OCI-LY3 (cell line): ENCODE data around the gene DCTN2.
"Not testable (repeated sequence)": the region's sequence is repeated elsewhere in the genome, so short reads cannot be mapped to it uniquely, and the experiment has no call there.

ENCODE experiments used
- H2AFZ ChIP-seq: fragments of 200-600, 300-600 bp; shearing (Covaris generic); 2 replicates; pipeline ENCODE4 v1.6.0; 2014; ENCODE audit warnings: antibody characterized with exemption, low read depth, low read length
- H3K27ac ChIP-seq: fragments of 200-600, 300-600 bp; sonication (generic); 2 replicates; pipeline ENCODE4 v1.5.1; 2014; ENCODE audit warnings: mild to moderate bottlenecking, low read length, moderate library complexity, mixed read lengths
- H3K27me3 ChIP-seq: fragments of 200-600, 300-600 bp; sonication (generic); 2 replicates; pipeline ENCODE4 v1.6.1; 2014; ENCODE audit warnings: low read depth, low read length, mixed read lengths
- H3K36me3 ChIP-seq: fragments of 200-600, 300-600 bp; sonication (generic); replicated peaks from 2 replicates; pipeline ENCODE3; 2014; ENCODE audit warnings: low read depth, low read length, mixed read lengths
- H3K4me1 ChIP-seq: fragments of 300-600, 200-600 bp; sonication (generic); 2 replicates; pipeline ENCODE4 v1.6.1; 2014; ENCODE audit warnings: low read length, mixed read lengths
- H3K4me2 ChIP-seq: fragments of 200-600, 300-600 bp; sonication (generic); 2 replicates; pipeline ENCODE4 v1.6.1; 2014; ENCODE audit warnings: low read length, mixed read lengths
- H3K4me3 ChIP-seq: fragments of 300-600, 200-600 bp; sonication (generic); 2 replicates; pipeline ENCODE4 v1.5.1; 2014; ENCODE audit warnings: antibody characterized with exemption, mild to moderate bottlenecking, low read length, moderate library complexity
- H3K79me2 ChIP-seq: fragments of 300-600, 200-600 bp; shearing (Covaris generic); 2 replicates; pipeline ENCODE4 v1.6.1; 2014; ENCODE audit warnings: mild to moderate bottlenecking, low read length, mixed read lengths
- H3K9ac ChIP-seq: fragments of 300-600, 200-600 bp; shearing (Covaris generic); 2 replicates; pipeline ENCODE4 v1.6.0; 2014; ENCODE audit warnings: mild to moderate bottlenecking, low read length, moderate library complexity
- H3K9me3 ChIP-seq: fragments of 200-600, 300-600 bp; shearing (Covaris generic); 2 replicates; pipeline ENCODE4 v1.6.1; 2014; ENCODE audit warnings: low read length, mixed read lengths; ENCODE audit not compliant: insufficient read depth
- H4K20me1 ChIP-seq: fragments of 200-600, 300-600 bp; sonication (generic); 2 replicates; pipeline ENCODE4 v1.6.1; 2016; ENCODE audit warnings: low read length, mixed read lengths; ENCODE audit not compliant: insufficient read depth
- CTCF ChIP-seq: fragments of 200-600, 300-600 bp; sonication (generic); IDR thresholded peaks from 2 replicates; pipeline ENCODE4 v1.5.1; 2014; ENCODE audit warnings: antibody characterized with exemption, low read length, low read depth
- EZH2phosphoT487 ChIP-seq: fragments of 200-600 bp; shearing (Covaris generic); IDR thresholded peaks from 2 replicates; pipeline ENCODE4 v1.6.1; 2018; ENCODE audit warnings: antibody characterized with exemption, mixed run types, low read depth

Gene DCTN2

GRCh38 chr12:57516617-57517153 is 30.3 kb downstream of the DCTN2 start:
- Histone ChIP-seq H4K20me1 (peaks cover 25% of the 10 kb centered on the region), H3K36me3 (peaks cover 64% of the 10 kb centered on the region), H3K9me3 (no peaks in the 10 kb centered on the region), H2AFZ (no peak overlapping the region), H3K4me3 (no peak overlapping the region), H3K4me2 (no peak overlapping the region), H3K4me1 (peaks cover 22% of the 10 kb centered on the region), H3K79me2 (peaks cover 25% of the 10 kb centered on the region), H3K9ac (no peak overlapping the region), H3K27ac (no peak overlapping the region), H3K27me3 (no peaks in the 10 kb centered on the region)
- TF ChIP-seq EZH2phosphoT487 (no peak), CTCF (no peak)

DNA sequence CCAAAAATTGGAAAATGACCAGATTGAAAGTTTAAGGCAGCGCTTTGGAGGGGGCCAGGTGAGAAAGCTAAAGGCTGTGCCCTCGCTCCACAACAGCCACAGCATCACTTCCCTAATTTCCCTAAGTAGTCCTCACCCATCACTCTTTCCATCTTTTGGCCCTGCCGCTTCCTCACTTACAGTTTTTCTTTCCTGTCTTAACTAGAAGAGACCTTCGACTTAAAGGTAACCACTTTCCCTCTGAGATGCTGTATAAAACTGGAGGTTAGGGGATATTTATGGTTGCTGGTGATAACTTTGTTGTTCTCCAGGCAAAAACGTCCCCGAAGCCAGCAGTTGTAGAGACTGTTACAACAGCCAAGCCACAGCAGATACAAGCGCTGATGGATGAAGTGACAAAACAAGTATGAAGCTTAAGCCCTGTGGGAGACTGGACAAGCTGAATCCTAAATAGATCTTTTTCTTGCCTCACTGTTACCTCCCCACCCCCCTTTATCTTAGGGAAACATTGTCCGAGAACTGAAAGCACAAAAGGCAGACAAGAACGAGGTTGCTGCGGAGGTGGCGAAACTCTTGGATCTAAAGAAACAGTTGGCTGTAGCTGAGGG is 31.0 kb downstream of the DCTN2 start:
- Histone ChIP-seq H3K36me3 (peaks cover 67% of the 10 kb centered on the region), H3K79me2 (peaks cover 25% of the 10 kb centered on the region), H3K27ac (no peak overlapping the region), H3K9me3 (no peaks in the 10 kb centered on the region), H2AFZ (no peak overlapping the region), H3K4me2 (no peak overlapping the region), H4K20me1 (peaks cover 25% of the 10 kb centered on the region), H3K4me3 (no peak overlapping the region), H3K27me3 (no peaks in the 10 kb centered on the region), H3K4me1 (peaks cover 15% of the 10 kb centered on the region), H3K9ac (no peak overlapping the region)
- TF ChIP-seq CTCF (no peak), EZH2phosphoT487 (no peak)

GRCh38 chr12:57515408-57515933 is 31.5 kb downstream of the DCTN2 start:
- H3K27me3 ChIP-seq = no peaks in the 10 kb centered on the region
- no peak overlapping the region for H2AFZ ChIP-seq
- peaks cover 13% of the 10 kb centered on the region for H3K4me1 ChIP-seq
- no peak overlapping the region for H3K9ac ChIP-seq
- peaks cover 25% of the 10 kb centered on the region for H4K20me1 ChIP-seq
- no peak overlapping the region for H3K4me2 ChIP-seq
- H3K36me3 ChIP-seq = peaks cover 67% of the 10 kb centered on the region
- H3K79me2 ChIP-seq = peaks cover 25% of the 10 kb centered on the region
- no peak overlapping the region for H3K27ac ChIP-seq
- H3K9me3 ChIP-seq = no peaks in the 10 kb centered on the region
- H3K4me3 ChIP-seq = no peak overlapping the region
- TF ChIP-seq CTCF (no peak), EZH2phosphoT487 (no peak)

GRCh38 chr12:57514720-57515407 is 32.1 kb downstream of the DCTN2 start:
- peaks cover 13% of the 10 kb centered on the region for H3K4me1 ChIP-seq
- H3K27ac ChIP-seq = no peak overlapping the region
- peaks cover 66% of the 10 kb centered on the region for H3K36me3 ChIP-seq
- H3K9ac ChIP-seq = no peak overlapping the region
- H3K27me3 ChIP-seq = no peaks in the 10 kb centered on the region
- peaks cover 24% of the 10 kb centered on the region for H4K20me1 ChIP-seq
- TF ChIP-seq EZH2phosphoT487 (no peak), CTCF (no peak)
- H2AFZ ChIP-seq = no peak overlapping the region
- peaks cover 21% of the 10 kb centered on the region for H3K79me2 ChIP-seq
- no peak overlapping the region for H3K4me2 ChIP-seq
- no peaks in the 10 kb centered on the region for H3K9me3 ChIP-seq
- no peak overlapping the region for H3K4me3 ChIP-seq

DNA sequence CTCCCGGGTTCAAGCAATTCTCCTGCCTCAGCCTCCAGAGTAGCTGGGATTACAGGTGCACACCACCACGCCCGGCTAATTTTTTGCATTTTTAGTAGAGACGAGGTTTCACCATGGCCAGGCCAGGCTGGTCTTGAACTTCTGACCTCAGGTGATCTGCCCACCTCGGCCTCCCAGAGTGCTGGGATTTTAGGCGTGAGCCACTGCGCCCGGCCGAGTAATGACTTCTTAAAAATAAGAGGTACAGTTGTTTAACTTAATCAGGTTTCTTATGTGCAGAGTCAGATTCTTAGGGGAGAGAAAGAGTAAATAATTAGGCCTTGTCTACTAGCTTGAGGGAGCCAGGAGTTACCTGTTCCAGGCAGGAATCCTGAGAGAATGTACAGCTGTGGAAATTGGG is 32.7 kb downstream of the DCTN2 start:
- H3K4me3 ChIP-seq, H3K27me3 ChIP-seq, H3K9ac ChIP-seq, H3K27ac ChIP-seq, H3K4me2 ChIP-seq, H3K9me3 ChIP-seq, H2AFZ ChIP-seq: not testable (repeated sequence)
- H3K79me2 ChIP-seq = peaks cover 15% of the 10 kb centered on the region
- peaks cover 10% of the 10 kb centered on the region for H3K4me1 ChIP-seq
- peaks cover 60% of the 10 kb centered on the region for H3K36me3 ChIP-seq
- peaks cover 18% of the 10 kb centered on the region for H4K20me1 ChIP-seq

GRCh38 chr12:57513677-57514076 is 33.3 kb downstream of the DCTN2 start:
- Histone ChIP-seq H3K36me3 (peaks cover 58% of the 10 kb centered on the region), H4K20me1 (peaks cover 12% of the 10 kb centered on the region; the same call in 1 of the 2 replicates)
- not testable (repeated sequence) for H3K79me2 ChIP-seq, H3K4me1 ChIP-seq, H2AFZ ChIP-seq, H3K27ac ChIP-seq, H3K9ac ChIP-seq, H3K4me3 ChIP-seq, H3K27me3 ChIP-seq, H3K9me3 ChIP-seq, H3K4me2 ChIP-seq
